ENCODE measurements around the gene VSTM4.

DNA sequence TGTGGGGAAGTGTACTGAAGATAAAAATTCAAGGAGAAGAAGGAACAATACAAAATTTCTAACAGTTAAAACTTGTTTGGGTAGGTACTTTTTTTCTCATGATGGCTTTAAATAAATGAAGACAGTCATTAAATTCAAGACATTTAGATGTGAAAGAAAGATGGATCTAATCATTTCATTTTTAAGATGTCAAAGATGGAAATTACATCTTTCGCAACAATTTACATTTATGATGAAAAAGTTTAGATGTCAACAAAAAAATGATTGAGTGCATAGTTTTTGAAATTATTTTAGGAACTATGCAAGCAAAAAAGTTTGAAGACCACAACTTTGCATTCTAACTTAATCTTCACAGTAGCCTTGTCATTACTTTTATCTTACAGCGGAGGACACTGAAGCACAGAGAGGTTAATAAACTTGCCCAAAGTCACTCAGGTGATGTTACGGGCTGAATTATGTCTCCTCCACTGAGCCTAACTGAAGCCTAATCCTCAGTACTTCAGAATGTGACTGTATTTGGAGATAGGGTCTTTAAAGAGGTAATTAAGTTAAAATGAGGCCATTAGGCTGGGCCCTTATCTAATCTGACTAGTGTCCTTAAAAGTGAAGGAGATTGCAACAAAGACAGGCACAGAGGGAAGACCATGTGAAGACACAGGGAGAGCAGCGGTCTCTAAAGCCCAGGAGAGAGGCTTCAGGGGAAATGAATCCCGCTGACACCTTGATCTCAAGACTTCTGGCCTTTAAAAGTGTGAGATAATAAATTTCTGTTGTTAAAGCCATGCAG lies 48.2 kb downstream of the VSTM4 start:
- TF ChIP-seq, protein P1, sequence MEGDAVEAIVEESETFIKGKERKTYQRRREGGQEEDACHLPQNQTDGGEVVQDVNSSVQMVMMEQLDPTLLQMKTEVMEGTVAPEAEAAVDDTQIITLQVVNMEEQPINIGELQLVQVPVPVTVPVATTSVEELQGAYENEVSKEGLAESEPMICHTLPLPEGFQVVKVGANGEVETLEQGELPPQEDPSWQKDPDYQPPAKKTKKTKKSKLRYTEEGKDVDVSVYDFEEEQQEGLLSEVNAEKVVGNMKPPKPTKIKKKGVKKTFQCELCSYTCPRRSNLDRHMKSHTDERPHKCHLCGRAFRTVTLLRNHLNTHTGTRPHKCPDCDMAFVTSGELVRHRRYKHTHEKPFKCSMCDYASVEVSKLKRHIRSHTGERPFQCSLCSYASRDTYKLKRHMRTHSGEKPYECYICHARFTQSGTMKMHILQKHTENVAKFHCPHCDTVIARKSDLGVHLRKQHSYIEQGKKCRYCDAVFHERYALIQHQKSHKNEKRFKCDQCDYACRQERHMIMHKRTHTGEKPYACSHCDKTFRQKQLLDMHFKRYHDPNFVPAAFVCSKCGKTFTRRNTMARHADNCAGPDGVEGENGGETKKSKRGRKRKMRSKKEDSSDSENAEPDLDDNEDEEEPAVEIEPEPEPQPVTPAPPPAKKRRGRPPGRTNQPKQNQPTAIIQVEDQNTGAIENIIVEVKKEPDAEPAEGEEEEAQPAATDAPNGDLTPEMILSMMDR (conservative IDR thresholded peaks at IDR 0.05 in 1 of 2, IDR thresholded peaks at IDR 0.05 in 1 of 2; ENCODE audit: low read depth in 1 of 2, low read length in 2 of 2) = no peak
- TF ChIP-seq EZH2 (IDR thresholded peaks at IDR 0.05; ENCODE audit: low read length, missing control alignments) = no peak
